NCI-H524 treated with DMSO at 0.1 percent for 48 hours (cell line): ENCODE results near the gene UBE2O.

Source experiments
- DNase-seq: peaks from one replicate; lab custom pipeline; 2025; lab: John Stamatoyannopoulos, UW

UBE2O gene

GRCh38 chr17:76452660-76453430, at the start of gene UBE2O:
TSS of gene UBE2O (minus strand) at chr17:76453152. CDS start at chr17:76453141, 11 bp downstream.
- DNase-seq, result peak; percentile 62

GRCh38 chr17:76501827-76502307, 48.9 kb upstream of the UBE2O start:
- no peak for DNase-seq

GRCh38 chr17:76501018-76501826, 48.3 kb upstream of the UBE2O start, which contains the start of gene RHBDF2:
TSS of gene RHBDF2 (minus strand) at chr17:76501423. CDS start at chr17:76481524, 19,899 bp downstream.
- DNase-seq, result peak; percentile 49

GRCh38 chr17:76500747-76501017, 47.7 kb upstream of the UBE2O start:
- DNase-seq, result no peak

GRCh38 chr17:76500074-76500746, 47.3 kb upstream of the UBE2O start:
- peak; percentile 40 for DNase-seq

GRCh38 chr17:76499267-76499667, 46.3 kb upstream of the UBE2O start:
- DNase-seq, result no peak

- DNase-seq, result no peak
Measured at GRCh38 chr17:76498876-76499251, 45.9 kb upstream of the UBE2O start.

- DNase-seq, result peak; percentile 98
Measured at GRCh38 chr17:76497979-76498875, 45.3 kb upstream of the UBE2O start.

- DNase-seq, result no peak
Measured at GRCh38 chr17:76497699-76497978, 44.7 kb upstream of the UBE2O start.

- DNase-seq, result no peak
Measured at GRCh38 chr17:76496464-76496863, 43.5 kb upstream of the UBE2O start.

- DNase-seq, result no peak
Measured at GRCh38 chr17:76495663-76496400, 42.9 kb upstream of the UBE2O start.

GRCh38 chr17:76493505-76494167, 40.7 kb upstream of the UBE2O start:
- DNase-seq, result no peak

GRCh38 chr17:76492989-76493501, 40.1 kb upstream of the UBE2O start:
- no peak for DNase-seq

- no peak for DNase-seq
Measured at GRCh38 chr17:76492123-76492988, 39.4 kb upstream of the UBE2O start.

- no peak for DNase-seq
Measured at GRCh38 chr17:76491271-76492122, 38.5 kb upstream of the UBE2O start.

GRCh38 chr17:76490112-76490710, 37.3 kb upstream of the UBE2O start:
- DNase-seq, result no peak

- DNase-seq, result no peak
Measured at GRCh38 chr17:76487451-76488192, 34.7 kb upstream of the UBE2O start.
